MM.1S (cell line): ENCODE results near the gene FEZF1.

Source experiments
- DNase-seq: peaks from one replicate; pipeline ENCODE4 v3.0.0-alpha.2; 2015
- H2AFZ ChIP-seq: fragments of 300-600 bp; sonication (generic); 2 replicates; pipeline ENCODE4 v1.6.0; 2016; ENCODE audit warnings: antibody characterized with exemption, low read length
- H3F3A ChIP-seq: fragments of 300-600 bp; sonication (generic); 2 replicates; pipeline ENCODE4 v1.6.1; 2016; ENCODE audit warnings: mild to moderate bottlenecking, antibody characterized with exemption, low read length, moderate library complexity, mixed read lengths; ENCODE audit not compliant: insufficient read depth
- H3K27ac ChIP-seq: fragments of 300-600 bp; sonication (generic); 2 replicates; pipeline ENCODE4 v1.5.1; 2016; ENCODE audit warnings: mild to moderate bottlenecking, low read length
- H3K27me3 ChIP-seq: fragments of 300-600 bp; sonication (generic); replicated peaks from 2 replicates; pipeline ENCODE4 v1.6.0; 2016; ENCODE audit warnings: low read length; ENCODE audit not compliant: insufficient read depth
- H3K36me3 ChIP-seq: fragments of 300-600 bp; sonication (generic); replicated peaks from 2 replicates; pipeline ENCODE4 v1.6.1; 2016; ENCODE audit warnings: mild to moderate bottlenecking, low read length, mixed read lengths; ENCODE audit not compliant: insufficient read depth
- H3K4me1 ChIP-seq: fragments of 300-600 bp; sonication (generic); 2 replicates; pipeline ENCODE4 v1.6.1; 2016; ENCODE audit warnings: low read length, mixed read lengths
- H3K4me2 ChIP-seq: fragments of 300-600 bp; sonication (generic); 2 replicates; pipeline ENCODE4 v1.6.0; 2016; ENCODE audit warnings: low read depth, low read length
- H3K4me3 ChIP-seq: fragments of 300-600 bp; sonication (generic); 2 replicates; pipeline ENCODE4 v1.5.1; 2016; ENCODE audit warnings: low read length, mixed read lengths
- H3K79me2 ChIP-seq: fragments of 300-600 bp; sonication (generic); 2 replicates; pipeline ENCODE4 v1.6.1; 2016; ENCODE audit warnings: mixed run types, low read length, mixed read lengths
- H3K9ac ChIP-seq: fragments of 300-600 bp; sonication (generic); 2 replicates; pipeline ENCODE4 v1.6.1; 2016; ENCODE audit warnings: low read length, mixed read lengths
- H3K9me2 ChIP-seq: fragments of 300-600 bp; sonication (generic); replicated peaks from 2 replicates; pipeline ENCODE4 v1.6.1; 2016; ENCODE audit warnings: mild to moderate bottlenecking, low read length, mixed read lengths; ENCODE audit not compliant: insufficient read depth
- H3K9me3 ChIP-seq: fragments of 300-600 bp; sonication (generic); replicated peaks from 2 replicates; pipeline ENCODE4 v1.6.1; 2016; ENCODE audit warnings: mild to moderate bottlenecking, low read length, mixed read lengths; ENCODE audit not compliant: insufficient read depth
- H4K20me1 ChIP-seq: fragments of 300-600 bp; sonication (generic); 2 replicates; pipeline ENCODE4 v1.6.1; 2016; ENCODE audit warnings: mild to moderate bottlenecking, low read length, moderate library complexity, mixed read lengths; ENCODE audit not compliant: insufficient read depth
- EZH2 ChIP-seq: fragments of 300-600 bp; sonication (generic); optimal IDR thresholded peaks from 2 replicates; pipeline ENCODE3; 2017; ENCODE audit warnings: low read depth, mild to moderate bottlenecking, antibody characterized with exemption, low read length, mixed read lengths
- EZH2phosphoT487 ChIP-seq: fragments of 300-600 bp; sonication (generic); IDR thresholded peaks from 2 replicates; pipeline ENCODE4 v1.6.1; 2018; ENCODE audit warnings: antibody characterized with exemption, low read length
- TF ChIP-seq, protein P1 (sequence below): fragments of 300-600 bp; sonication (generic); IDR thresholded peaks from 2 replicates; pipeline ENCODE4 v1.5.1; 2016; ENCODE audit warnings: antibody characterized with exemption, low read length, mixed read lengths

FEZF1 gene

DNA sequence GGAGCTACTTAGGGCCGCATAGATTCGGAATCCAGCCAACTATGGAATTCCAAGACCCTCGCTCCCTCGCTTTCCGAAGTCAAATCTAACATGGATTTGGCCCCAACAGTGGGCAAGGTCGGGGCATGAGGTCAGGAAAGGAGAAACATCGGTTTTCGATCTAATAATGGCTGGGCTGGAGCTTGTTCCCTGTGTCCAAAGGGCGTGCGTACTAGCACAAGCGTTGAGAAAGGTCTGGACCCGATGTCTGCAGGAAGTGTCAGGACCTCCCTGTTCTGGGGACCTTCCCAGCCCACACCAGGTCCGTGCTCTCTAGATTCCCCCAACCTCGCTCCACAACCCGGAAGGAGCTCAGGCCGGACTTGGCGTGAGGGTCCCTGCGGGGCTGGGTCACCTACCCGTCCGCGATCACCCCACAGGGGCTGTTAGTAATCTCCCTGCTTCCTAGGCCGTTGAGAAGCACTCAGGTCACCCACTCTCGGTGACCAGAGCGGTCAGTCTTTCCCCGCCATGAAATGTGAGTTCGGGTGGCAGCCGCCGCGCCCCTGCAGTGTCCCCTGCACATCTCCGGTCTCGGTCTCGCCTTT, 4.8 kb downstream of the FEZF1 start:
- DNase-seq = no peak
- Histone ChIP-seq H3K4me2 (no peak overlapping the region), H3K9me2 (no peaks in the 10 kb centered on the region), H4K20me1 (no peaks in the 10 kb centered on the region), H3K79me2 (0 out of 2 replicates have a peak, but pooled peaks cover 10% of the 10 kb centered on the region), H3K9me3 (no peaks in the 10 kb centered on the region), H3F3A (no peaks in the 10 kb centered on the region), H3K4me3 (no peak overlapping the region), H3K4me1 (no peaks in the 10 kb centered on the region), H3K36me3 (0 out of 2 replicates have a peak, but pooled peaks cover 11% of the 10 kb centered on the region), H3K27me3 (no peaks in the 10 kb centered on the region), H2AFZ (no peak overlapping the region), H3K9ac (no peak overlapping the region), H3K27ac (no peak overlapping the region)
- no peak for TF ChIP-seq EZH2phosphoT487
- TF ChIP-seq EZH2 = no peak
- TF ChIP-seq, protein P1, sequence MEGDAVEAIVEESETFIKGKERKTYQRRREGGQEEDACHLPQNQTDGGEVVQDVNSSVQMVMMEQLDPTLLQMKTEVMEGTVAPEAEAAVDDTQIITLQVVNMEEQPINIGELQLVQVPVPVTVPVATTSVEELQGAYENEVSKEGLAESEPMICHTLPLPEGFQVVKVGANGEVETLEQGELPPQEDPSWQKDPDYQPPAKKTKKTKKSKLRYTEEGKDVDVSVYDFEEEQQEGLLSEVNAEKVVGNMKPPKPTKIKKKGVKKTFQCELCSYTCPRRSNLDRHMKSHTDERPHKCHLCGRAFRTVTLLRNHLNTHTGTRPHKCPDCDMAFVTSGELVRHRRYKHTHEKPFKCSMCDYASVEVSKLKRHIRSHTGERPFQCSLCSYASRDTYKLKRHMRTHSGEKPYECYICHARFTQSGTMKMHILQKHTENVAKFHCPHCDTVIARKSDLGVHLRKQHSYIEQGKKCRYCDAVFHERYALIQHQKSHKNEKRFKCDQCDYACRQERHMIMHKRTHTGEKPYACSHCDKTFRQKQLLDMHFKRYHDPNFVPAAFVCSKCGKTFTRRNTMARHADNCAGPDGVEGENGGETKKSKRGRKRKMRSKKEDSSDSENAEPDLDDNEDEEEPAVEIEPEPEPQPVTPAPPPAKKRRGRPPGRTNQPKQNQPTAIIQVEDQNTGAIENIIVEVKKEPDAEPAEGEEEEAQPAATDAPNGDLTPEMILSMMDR = no peak

GRCh38 chr7:122298618-122299017, 5.9 kb downstream of the FEZF1 start:
- TF ChIP-seq, protein P1 = no peak
- TF ChIP-seq EZH2phosphoT487 (no peak), EZH2 (no peak)
- Histone ChIP-seq H4K20me1 (no peaks in the 10 kb centered on the region), H3K27ac (no peak overlapping the region), H3K36me3 (0 out of 2 replicates have a peak, but pooled peaks cover 11% of the 10 kb centered on the region), H2AFZ (no peak overlapping the region), H3K4me1 (no peaks in the 10 kb centered on the region), H3K27me3 (no peaks in the 10 kb centered on the region), H3K9me3 (no peaks in the 10 kb centered on the region), H3K9me2 (no peaks in the 10 kb centered on the region), H3F3A (no peaks in the 10 kb centered on the region), H3K9ac (no peak overlapping the region), H3K4me3 (no peak overlapping the region), H3K4me2 (no peak overlapping the region), H3K79me2 (0 out of 2 replicates have a peak, but pooled peaks cover under 1% of the 10 kb centered on the region)
- DNase-seq = no peak

DNA sequence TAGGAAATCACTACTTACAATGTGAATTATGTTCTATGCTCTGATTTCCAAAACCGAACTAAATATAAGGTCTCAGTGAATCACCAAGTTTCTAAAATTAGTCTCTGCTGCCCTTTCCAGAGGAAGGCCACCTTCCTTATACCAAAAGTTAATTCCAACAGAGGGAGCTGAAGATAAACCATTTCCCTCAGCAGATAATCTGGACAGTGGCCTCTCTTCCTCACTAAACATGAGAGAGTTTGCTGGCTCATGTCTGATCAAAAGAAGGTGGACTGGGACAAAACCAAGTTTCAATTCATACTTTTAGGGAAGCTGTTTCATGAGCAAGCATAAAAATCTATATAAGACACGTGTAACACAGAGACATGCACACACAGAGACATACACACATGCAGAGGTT, 6.4 kb downstream of the FEZF1 start:
- TF ChIP-seq EZH2phosphoT487 = no peak
- TF ChIP-seq, protein P1 = peak; percentile 4; the same call in 1 of the 2 replicates
- no peak for TF ChIP-seq EZH2
- no peaks in the 10 kb centered on the region for H3K79me2 ChIP-seq

More for the DNA sequence above, 6.4 kb downstream of the FEZF1 start:
- no peak overlapping the region for H3K27ac ChIP-seq
- H3K9me3 ChIP-seq = no peaks in the 10 kb centered on the region
- peak; percentile 4 for DNase-seq
- no peak overlapping the region for H3K4me2 ChIP-seq
- no peaks in the 10 kb centered on the region for H3F3A ChIP-seq
- no peak overlapping the region for H3K4me3 ChIP-seq
- H3K9me2 ChIP-seq = no peaks in the 10 kb centered on the region
- H3K27me3 ChIP-seq = no peaks in the 10 kb centered on the region
- H3K36me3 ChIP-seq = 0 out of 2 replicates have a peak, but pooled peaks cover 11% of the 10 kb centered on the region
- no peaks in the 10 kb centered on the region for H4K20me1 ChIP-seq
- H2AFZ ChIP-seq = no peak overlapping the region
- no peaks in the 10 kb centered on the region for H3K4me1 ChIP-seq
- no peak overlapping the region for H3K9ac ChIP-seq
